Measurements from ENCODE around the gene KRT14. TPM values are rescaled to one million over a fixed set of nuclear protein-coding genes. Genes with fewer than 3 reads are reported as not detected.
"Not testable (repeated sequence)": the region's sequence is repeated elsewhere in the genome, so short reads cannot be mapped to it uniquely, and the experiment has no call there.

Gene KRT14
- total RNA-seq, 6 experiments from 2014 or later, result 0.24 TPM; not detected in 5

DNA sequence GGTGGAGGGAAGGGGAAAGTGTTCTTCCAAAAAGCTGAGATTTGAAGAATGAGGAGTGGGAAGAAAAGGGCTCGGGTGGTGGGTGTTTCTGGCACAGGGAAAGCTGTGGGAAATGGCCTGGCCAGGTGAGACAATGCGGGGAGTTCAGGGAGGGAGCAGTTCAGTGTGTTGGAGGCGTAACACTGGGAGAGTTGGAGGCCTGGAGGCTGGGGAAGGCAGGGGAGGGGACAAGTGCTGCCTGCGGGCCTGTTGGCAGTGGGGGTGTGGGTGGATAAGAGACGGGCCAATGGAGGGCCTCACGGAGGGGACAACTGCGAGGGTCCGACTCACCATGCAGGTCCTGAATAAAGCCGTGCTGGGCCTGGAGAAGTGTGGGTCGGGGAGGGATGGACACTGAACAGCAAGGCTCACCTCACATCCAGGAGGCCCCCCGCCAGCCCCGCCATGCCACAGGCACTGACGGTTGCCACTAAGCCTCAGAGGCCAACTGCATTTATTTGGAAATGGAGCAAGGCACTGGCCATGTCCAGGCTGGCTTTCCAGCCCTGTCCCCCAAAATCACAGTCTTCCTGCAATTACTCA is 40.8 kb downstream of the KRT14 start:
- Histone ChIP-seq H3K4me3 (no peak overlapping the region), H3K36me3 (no peaks in the 10 kb centered on the region), H3K27ac (no peak overlapping the region), H3K4me1 (peaks cover 0 to 7% (median 2%) of the 10 kb centered on the region in 4 donors), H3K27me3 (peaks cover 0 to 8% of the 10 kb centered on the region in 2 donors), H3K9me3 (no peaks in the 10 kb centered on the region)
- no peak for ATAC-seq
- intact Hi-C loops (cut with DNase I), result no loop called here
- no peak for DNase-seq
- WGBS (ENCODE audit: insufficient coverage, low coverage, low lambda C conversion rate, missing lambda C conversion rate), result 25% methylated on average over 2 of the region's 13 CpGs
- TF ChIP-seq POLR2A (IDR thresholded peaks at IDR 0.05), result no peak
- TF ChIP-seq CTCF (IDR thresholded peaks at IDR 0.05), result no peak

- Histone ChIP-seq H3K27me3 (peaks cover 0 to 8% of the 10 kb centered on the region in 2 donors), H3K4me3 (no peak overlapping the region), H3K9me3 (no peaks in the 10 kb centered on the region), H3K27ac (no peak overlapping the region), H3K4me1 (peaks cover 0 to 7% (median 2%) of the 10 kb centered on the region in 4 donors), H3K36me3 (no peaks in the 10 kb centered on the region)
- ATAC-seq (no peak), DNase-seq (no peak)
- no peak for TF ChIP-seq POLR2A (IDR thresholded peaks at IDR 0.05)
- no peak for TF ChIP-seq CTCF (IDR thresholded peaks at IDR 0.05)
- WGBS (ENCODE audit: insufficient coverage, low coverage, low lambda C conversion rate, missing lambda C conversion rate), result 83% methylated on average over 5 of the region's 5 CpGs
- intact Hi-C loops (cut with DNase I), result no loop called here
These were observed 41.8 kb downstream of the KRT14 start for GRCh38 chr17:41544935-41545334.

DNA sequence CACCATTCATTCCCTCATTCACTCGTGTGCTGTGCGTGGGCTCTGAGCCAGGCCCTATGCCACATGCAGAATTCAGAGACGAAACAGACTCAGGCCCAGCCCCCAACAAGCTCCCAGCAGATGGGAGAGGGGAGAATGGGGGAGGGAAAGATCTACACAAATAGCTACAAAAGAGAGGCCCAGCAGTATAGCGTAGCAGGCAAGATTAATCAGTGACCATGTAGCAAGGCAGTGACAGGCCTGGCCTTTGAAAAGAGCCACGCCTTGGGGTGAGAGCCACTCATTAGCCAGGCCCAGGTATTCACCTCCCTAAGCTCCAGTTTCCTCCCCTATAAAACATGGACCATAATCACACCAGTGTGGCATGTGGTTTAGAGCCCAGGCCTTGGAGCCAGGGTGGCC is 42.2 kb downstream of the KRT14 start:
- TF ChIP-seq POLR2A (IDR thresholded peaks at IDR 0.05) (no peak), CTCF (IDR thresholded peaks at IDR 0.05) (no peak)
- no peak overlapping the region for H3K4me3 ChIP-seq
- DNase-seq (no peak), ATAC-seq (no peak)
- WGBS (ENCODE audit: insufficient coverage, low coverage, low lambda C conversion rate, missing lambda C conversion rate), result 40% methylated on average over 1 of the region's 5 CpGs
- H3K27ac ChIP-seq, result no peak overlapping the region
- peaks cover 0 to 7% (median 2%) of the 10 kb centered on the region in 4 donors for H3K4me1 ChIP-seq
- no peaks in the 10 kb centered on the region for H3K36me3 ChIP-seq
- H3K9me3 ChIP-seq, result no peaks in the 10 kb centered on the region
- intact Hi-C loops (cut with DNase I), result no loop called here
- peaks cover 0 to 8% of the 10 kb centered on the region in 2 donors for H3K27me3 ChIP-seq

- H3K36me3 ChIP-seq; H3K9me3 ChIP-seq; H3K4me3 ChIP-seq; intact Hi-C loops (cut with DNase I); ATAC-seq; H3K4me1 ChIP-seq; H3K27me3 ChIP-seq; DNase-seq; H3K27ac ChIP-seq: not testable (repeated sequence)
- 72% methylated on average over 10 of the region's 10 CpGs for WGBS (ENCODE audit: insufficient coverage, low coverage, low lambda C conversion rate, missing lambda C conversion rate)
These were observed 43.9 kb downstream of the KRT14 start for GRCh38 chr17:41542786-41543185.

GRCh38 chr17:41542357-41542756 is 44.3 kb downstream of the KRT14 start:
- TF ChIP-seq CTCF (IDR thresholded peaks at IDR 0.05) (no peak), POLR2A (IDR thresholded peaks at IDR 0.05) (no peak)
- Histone ChIP-seq H3K4me3 (no peak overlapping the region), H3K27me3 (no peaks in the 10 kb centered on the region), H3K36me3 (no peaks in the 10 kb centered on the region), H3K4me1 (no peaks in the 10 kb centered on the region), H3K9me3 (no peaks in the 10 kb centered on the region), H3K27ac (no peak overlapping the region)
- DNase-seq (no peak), ATAC-seq (no peak)
- 18% methylated on average over 2 of the region's 2 CpGs for WGBS (ENCODE audit: insufficient coverage, low coverage, low lambda C conversion rate, missing lambda C conversion rate)
- intact Hi-C loops (cut with DNase I), result no loop called here
